ENCODE data around the gene ZSWIM6.

Gene ZSWIM6

DNA sequence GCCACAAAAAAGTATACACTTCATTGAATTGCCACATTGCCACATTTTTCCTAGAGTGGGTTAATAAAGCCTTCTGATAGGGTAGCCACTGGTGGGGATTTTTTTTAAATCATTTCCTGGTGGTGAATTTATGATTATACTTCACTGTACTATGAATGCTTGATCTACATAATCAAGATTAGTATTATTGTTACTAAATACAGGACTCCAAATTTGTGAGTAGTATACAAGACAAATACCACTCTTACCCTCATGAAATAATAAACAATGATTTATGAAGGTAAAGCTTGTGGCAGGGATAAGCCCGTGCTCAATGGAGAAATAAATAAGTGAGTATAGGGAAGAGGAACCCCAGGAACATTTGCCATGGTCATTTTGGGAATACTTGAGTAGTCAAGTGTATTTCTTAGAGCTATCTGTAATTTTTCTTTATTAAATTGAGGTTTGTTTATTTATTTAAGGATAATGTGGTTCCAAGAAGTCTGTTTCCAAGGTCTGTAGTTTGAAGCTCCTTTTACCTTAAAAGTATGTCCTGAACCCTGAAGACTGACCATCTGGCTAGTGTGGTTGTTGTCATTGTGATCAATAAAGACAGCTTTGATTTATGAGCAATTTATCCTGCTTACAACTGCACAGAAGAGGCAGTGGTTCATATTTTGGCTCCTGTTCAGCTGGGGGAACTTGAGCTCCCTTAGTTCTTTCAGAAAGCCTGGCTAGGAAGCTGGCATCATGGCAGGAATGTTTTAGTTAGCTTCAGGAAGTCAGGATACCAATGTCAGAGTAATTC lies 118.6 kb downstream of the ZSWIM6 start:
- TF ChIP-seq, protein P1, sequence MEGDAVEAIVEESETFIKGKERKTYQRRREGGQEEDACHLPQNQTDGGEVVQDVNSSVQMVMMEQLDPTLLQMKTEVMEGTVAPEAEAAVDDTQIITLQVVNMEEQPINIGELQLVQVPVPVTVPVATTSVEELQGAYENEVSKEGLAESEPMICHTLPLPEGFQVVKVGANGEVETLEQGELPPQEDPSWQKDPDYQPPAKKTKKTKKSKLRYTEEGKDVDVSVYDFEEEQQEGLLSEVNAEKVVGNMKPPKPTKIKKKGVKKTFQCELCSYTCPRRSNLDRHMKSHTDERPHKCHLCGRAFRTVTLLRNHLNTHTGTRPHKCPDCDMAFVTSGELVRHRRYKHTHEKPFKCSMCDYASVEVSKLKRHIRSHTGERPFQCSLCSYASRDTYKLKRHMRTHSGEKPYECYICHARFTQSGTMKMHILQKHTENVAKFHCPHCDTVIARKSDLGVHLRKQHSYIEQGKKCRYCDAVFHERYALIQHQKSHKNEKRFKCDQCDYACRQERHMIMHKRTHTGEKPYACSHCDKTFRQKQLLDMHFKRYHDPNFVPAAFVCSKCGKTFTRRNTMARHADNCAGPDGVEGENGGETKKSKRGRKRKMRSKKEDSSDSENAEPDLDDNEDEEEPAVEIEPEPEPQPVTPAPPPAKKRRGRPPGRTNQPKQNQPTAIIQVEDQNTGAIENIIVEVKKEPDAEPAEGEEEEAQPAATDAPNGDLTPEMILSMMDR (IDR thresholded peaks at IDR 0.05; ENCODE audit: extremely low read depth, missing control alignments) = no peak
- no peak for DNase-seq (ENCODE audit: low spot score)

- no peak for DNase-seq (ENCODE audit: low spot score)
- TF ChIP-seq, protein P1 (IDR thresholded peaks at IDR 0.05; ENCODE audit: extremely low read depth, missing control alignments) = no peak
These were observed 123.3 kb downstream of the ZSWIM6 start for GRCh38 chr5:61455179-61456006.

DNA sequence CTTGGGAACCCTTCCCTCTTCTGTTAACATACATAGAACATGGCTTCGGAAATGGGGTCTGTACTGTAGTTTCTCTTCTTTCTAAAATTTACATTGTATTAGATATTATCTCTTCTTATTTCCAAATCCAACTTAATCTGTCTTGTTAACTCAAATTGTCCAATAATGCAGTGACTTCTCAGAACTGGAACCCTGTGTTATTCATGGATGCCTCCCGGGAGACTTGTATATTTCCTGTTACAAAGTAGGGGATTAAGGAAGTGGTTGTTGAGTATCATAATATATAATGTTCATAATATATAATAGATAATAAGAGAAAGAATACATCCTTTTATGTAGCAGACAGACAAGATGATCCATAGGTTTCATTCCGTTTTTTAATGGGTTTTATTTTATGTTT lies 128.4 kb downstream of the ZSWIM6 start:
- TF ChIP-seq, protein P1 (IDR thresholded peaks at IDR 0.05; ENCODE audit: extremely low read depth, missing control alignments) = no peak
- DNase-seq (ENCODE audit: low spot score) = no peak

DNA sequence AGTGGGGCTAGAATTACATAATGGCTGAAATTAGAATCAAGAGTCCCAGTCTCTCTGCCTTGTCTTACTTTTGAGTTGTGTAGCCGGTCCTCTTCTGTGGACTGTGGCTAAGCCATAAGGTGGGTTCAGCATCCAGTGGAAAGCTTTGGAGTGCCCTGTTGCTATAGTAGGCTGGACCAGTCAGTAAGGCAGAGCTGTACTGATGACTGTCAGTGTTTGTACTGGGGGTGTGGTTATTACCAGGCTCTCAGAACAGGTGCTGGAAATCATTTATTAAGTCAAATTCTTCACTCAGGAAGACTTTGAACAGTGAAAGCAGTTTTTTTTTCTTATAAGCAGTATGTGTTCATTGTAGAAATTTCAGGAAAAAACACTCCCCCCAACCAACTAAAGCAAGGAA lies 129.4 kb downstream of the ZSWIM6 start:
- TF ChIP-seq, protein P1 (IDR thresholded peaks at IDR 0.05; ENCODE audit: extremely low read depth, missing control alignments) = no peak
- no peak for DNase-seq (ENCODE audit: low spot score)

- TF ChIP-seq, protein P1 (IDR thresholded peaks at IDR 0.05; ENCODE audit: extremely low read depth, missing control alignments) = no peak
These were observed 129.9 kb downstream of the ZSWIM6 start for GRCh38 chr5:61461926-61462325.

GRCh38 chr5:61463596-61463995 lies 131.5 kb downstream of the ZSWIM6 start:
- DNase-seq (ENCODE audit: low spot score) = no peak
- TF ChIP-seq, protein P1 (IDR thresholded peaks at IDR 0.05; ENCODE audit: extremely low read depth, missing control alignments) = no peak

More at GRCh38 chr5:61461926-61462325, 129.9 kb downstream of the ZSWIM6 start:
- DNase-seq (ENCODE audit: low spot score) = no peak

DNA sequence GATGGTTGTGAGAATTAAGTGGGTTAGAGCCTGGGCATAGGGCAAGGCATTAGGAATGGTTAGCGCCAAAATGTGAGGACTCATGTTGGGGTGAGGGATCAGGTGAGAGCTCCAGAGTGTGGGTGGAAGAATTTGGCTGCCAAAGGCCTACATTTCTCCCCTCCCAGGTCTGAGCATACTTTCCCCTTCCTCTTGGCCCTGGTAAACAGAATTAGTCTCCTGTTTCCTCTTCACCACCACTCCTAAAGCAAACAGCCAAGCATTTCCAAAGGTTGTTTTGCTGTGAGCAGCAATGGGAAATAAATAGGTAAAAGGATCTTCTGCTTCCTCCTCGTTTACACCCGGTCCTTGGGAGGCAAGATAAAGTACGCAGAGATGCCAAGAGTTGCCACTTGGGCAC lies 132.5 kb downstream of the ZSWIM6 start:
- no peak for DNase-seq (ENCODE audit: low spot score)

More for the DNA sequence above, 132.5 kb downstream of the ZSWIM6 start:
- TF ChIP-seq, protein P1 (IDR thresholded peaks at IDR 0.05; ENCODE audit: extremely low read depth, missing control alignments) = no peak
